Measurements from ENCODE around the gene LRG1. TPM values are rescaled to one million over a fixed set of nuclear protein-coding genes. Genes with fewer than 3 reads are reported as not detected.

Gene LRG1, protein sequence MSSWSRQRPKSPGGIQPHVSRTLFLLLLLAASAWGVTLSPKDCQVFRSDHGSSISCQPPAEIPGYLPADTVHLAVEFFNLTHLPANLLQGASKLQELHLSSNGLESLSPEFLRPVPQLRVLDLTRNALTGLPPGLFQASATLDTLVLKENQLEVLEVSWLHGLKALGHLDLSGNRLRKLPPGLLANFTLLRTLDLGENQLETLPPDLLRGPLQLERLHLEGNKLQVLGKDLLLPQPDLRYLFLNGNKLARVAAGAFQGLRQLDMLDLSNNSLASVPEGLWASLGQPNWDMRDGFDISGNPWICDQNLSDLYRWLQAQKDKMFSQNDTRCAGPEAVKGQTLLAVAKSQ
- total RNA-seq (2014; rRNA removed; shearing (Covaris generic)): 0.25 and 0.41 TPM in 2 replicates

DNA sequence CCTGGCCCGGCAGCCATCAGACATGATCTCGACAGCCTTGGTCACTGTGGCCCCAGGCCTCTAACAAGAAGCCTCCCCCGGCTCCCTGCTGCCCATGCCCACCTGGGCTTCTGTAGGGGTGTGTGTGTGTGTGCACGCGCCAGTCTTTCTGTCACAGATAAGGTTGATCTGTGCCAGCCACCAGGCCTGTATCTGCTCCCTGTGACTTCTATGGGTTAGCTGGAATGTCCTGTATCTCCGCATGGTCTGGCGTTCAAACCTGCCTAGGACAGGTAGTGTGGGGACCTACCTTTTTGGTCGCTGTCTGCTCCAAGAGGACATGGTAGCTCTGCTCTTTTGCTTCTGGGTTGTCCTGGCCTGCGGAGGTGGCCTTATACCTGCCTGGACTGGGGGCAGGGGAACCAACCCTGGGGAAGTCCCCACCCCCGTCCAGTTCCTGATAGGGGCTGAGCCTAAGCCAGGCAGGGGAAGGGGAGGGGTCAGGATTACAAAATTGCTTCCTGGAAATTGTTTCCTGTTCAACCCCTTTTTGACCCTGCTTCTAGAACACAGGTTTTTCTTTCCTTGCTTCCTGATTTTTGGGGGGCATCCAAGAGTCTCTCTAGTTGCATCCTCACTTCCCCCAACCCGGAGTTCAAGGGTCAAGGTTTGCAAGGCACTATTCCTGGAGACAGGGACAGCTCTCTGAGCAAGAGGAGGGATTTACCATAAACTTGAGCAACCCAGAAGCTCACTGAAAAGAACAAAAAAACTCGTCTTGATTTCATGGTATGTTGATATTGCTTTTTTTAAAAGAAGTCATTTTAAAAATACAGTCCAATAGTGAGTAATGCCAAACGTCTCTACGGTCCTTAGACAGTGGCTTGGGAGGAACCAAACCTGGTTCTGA is at the start of gene LRG1:
LRG1 (minus strand) TSS at position 344 of the 889 bp plus-strand sequence; CDS start at position 321, 23 bp downstream.
- DNase-seq (ENCODE audit: low spot score): no peak
- in situ Hi-C loops (cut with HindIII; ENCODE audit: low sequenced_read_pairs): no loop called here

DNA sequence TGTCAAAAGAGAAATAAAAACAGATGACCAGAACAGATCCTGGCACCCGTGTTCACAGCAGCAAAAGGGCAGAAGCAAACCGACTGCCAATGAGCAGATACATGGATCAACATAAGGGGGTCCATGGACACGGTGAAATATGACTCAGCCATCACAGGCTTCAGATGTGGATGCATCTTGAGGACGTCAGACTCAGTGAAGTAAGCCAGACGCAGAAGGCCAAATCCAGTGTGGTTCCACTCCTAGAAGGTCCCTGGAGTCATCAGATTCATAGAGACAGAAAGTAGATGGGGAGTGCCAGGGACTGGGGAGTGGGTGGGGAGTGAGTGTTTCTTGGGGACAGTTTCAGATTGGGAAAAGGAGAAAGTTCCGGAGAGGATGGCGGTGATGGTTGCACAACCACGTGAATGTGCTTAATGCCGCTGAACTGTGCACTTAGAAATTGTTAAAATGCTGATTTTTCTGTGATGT is 48.5 kb upstream of the LRG1 start:
- no peak for DNase-seq (ENCODE audit: low spot score)
- in situ Hi-C loops (cut with HindIII; ENCODE audit: low sequenced_read_pairs): no loop called here

DNA sequence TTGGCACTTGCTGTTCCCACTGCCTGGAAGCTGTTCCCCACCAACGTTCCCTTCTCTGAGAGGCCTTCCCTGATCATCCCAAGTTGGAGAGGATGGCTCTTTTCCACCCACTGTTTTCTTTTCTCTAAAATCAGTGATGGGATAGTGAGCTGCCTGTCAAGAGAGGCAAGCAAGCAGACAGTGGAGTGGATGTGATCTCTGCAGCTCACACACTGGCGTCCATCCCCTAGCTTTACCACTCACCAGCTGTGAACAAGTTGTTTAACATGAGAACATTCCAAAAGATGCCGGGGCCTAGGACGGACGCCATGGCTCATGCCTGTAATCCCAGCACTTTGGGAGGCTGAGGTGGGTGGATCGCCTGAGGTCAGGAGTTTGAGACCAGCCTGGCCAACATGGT is 47.7 kb upstream of the LRG1 start:
- DNase-seq (ENCODE audit: low spot score): no peak
- in situ Hi-C loops (cut with HindIII; ENCODE audit: low sequenced_read_pairs): no loop called here

DNA sequence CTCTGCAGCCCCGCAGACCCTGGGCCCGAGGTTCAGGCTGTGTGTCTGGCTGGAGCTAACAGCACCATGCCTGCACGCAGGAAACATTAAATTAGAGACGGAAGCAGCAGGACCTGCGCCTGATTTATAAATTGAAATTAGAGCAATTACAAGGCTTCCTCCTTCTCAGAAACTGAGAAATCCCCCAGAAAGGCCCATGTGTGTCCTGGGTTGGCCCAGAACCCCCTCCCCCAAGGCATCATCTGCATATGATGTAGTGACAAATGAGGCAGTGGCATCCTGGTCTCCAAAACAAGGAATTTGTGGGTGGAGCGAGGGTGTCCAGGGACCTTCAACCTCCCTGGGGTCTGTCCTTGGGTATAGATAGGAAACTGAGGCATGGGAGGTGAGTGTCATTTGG is 46.9 kb upstream of the LRG1 start:
- in situ Hi-C loops (cut with HindIII; ENCODE audit: low sequenced_read_pairs): no loop called here

DNA sequence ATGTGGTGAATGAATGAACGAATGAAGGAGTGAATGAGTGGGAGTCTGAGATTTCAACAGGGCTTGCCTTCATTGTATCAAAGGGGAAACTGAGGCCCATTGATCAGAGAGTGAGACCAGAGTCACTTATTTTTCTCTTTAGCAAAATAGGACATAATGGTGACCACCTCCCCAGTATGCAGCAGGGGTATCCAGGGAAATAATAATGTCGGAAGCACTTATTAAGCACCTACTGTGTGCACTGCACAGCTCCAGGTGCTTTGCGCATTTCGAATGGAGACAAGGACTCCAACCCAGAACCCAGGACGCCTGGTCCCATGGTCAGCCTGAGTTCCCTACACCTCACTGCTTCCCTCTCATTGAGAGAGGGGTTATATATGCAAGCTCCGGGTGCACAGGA is 46.4 kb upstream of the LRG1 start:
- in situ Hi-C loops (cut with HindIII; ENCODE audit: low sequenced_read_pairs): no loop called here
- no peak for DNase-seq (ENCODE audit: low spot score)

More for the DNA sequence above, 46.9 kb upstream of the LRG1 start:
- DNase-seq (ENCODE audit: low spot score): no peak

DNA sequence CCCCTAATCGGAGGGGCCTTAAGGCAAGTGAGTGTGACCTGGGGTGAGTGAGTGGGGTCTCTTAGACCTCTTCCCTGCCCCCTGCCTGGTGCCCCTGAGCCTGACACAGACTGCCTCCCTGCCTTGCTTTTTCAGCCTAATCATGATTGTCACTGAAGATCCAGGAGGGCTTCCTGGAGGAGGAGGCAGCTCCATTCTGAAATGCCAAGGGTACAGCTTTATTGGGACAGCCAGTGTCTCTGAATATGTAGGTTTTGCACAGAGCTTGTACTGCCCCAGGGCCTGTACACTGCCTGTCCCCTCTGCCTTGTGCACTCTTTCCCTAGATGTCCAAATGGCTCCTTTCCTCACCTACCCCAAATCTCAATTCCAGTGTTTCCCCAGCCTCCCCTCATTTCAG is 45.7 kb upstream of the LRG1 start:
- no peak for DNase-seq (ENCODE audit: low spot score)

DNA sequence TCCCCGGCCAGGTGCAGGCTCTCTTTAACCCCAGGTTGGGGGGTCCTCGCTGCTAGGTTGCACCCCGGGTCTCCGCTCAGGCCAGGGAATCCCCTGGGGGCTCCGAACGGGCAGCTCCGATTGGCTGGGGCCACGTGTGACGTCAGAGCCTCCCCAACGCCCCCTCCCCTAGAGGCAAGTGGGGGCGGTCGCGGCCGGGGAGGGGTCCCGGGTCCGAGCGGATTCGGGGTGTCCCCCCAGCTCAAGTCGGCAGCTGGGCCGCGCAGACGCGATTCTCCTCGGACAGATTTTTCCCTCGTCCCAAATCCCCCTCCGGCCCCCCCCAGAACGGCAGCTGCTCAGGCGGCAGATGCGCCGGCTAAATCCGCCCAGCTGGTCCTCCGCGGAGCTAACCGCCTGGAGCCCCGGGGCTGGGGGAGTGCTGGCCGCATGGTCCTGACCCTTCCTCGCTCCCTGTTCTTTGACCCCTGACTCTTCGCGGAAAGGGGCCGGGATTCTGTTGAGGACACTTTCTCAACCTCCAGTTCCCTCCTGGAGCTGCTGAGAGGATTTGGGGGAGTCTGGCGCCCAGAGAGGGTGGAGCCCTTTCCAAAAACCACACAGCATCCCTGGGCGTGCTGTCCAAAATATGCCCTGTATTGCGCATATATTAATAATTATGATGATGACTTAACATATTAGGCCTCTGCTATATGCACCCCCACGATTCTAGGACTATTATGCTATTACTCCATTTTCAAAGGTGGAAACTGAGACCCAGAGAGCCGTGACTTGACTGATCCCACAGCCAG is 45.0 kb upstream of the LRG1 start:
- no peak for DNase-seq (ENCODE audit: low spot score)
- in situ Hi-C loops (cut with HindIII; ENCODE audit: low sequenced_read_pairs): no loop called here

More for the DNA sequence above, 45.7 kb upstream of the LRG1 start:
- in situ Hi-C loops (cut with HindIII; ENCODE audit: low sequenced_read_pairs): no loop called here

DNA sequence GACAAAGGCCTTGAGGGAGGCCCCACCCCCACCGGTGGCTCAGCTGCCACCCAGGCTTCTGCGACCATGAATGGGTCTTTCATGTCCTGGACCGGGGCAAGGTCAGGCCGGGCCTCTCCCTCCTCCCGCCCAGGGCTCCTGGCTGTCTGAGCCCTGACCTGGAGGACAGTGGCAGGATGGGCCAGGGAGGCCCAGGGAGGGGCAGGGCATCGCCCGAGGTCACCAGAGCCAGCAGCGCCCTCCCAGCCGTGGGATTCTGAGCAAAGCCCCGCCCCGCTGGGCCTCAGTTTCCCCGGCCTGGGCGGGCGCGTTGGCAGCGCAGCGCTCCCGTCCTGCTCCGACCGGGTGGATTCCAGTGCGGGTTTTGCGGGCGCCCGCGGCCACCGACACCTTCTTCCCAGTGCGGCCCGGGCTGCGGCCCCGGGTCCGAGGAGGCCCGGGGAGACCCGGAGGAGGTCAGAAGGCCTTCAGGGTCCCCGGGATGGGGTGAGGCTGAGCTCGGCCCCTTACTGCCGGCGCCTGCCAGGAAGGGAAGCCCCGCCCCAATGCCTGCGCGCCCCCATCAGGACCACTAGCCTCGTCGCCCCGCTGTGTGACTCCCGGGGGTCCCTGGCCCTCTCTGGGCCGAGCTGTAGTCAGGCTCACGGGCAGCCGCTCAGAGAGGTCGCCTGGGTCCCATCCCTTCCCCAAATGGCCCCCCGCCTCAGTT is 44.3 kb upstream of the LRG1 start:
- peak; percentile 49 for DNase-seq (ENCODE audit: low spot score)
- in situ Hi-C loops (cut with HindIII; ENCODE audit: low sequenced_read_pairs): no loop called here

DNA sequence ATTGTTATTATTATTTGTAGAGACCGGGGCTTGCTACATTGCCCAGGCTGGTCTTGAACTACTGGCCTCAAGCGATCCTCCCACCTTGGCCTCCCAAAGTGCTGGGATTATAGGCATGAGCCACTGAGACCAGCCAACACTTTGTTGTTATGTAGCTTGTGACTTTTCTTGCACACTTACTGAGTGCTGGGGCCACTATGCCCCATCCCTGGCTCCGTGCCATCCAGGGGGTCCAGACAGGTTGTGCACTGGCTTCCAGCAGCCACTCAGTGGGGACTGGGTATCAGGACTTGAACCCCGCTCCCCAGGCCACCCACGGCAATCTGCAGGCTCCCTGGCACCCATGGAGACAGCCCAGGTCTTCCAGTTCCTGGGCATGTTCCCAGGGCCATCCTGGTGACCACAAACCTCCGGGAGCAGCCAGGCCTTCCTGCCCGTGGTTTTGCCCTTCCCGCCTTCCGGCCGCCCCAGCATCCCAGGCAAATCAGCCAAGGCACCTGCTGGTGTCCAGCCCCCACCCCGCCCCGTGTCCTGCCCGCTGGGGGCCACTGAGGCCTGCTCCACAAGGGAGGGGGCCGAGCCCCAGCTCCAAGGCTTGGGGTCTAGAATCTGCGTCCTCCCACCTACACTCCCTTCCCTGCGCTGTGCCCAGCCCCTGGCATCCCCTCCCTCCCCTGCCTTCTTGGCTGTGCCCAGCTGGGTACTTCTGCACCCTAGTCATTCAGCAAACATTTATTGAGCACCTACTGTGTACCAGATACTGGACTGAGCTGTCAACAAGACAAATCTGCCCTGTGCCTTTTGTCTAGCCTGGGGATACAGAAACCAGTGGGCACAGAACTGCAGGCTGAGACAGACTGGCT is 43.4 kb upstream of the LRG1 start:
- in situ Hi-C loops (cut with HindIII; ENCODE audit: low sequenced_read_pairs): no loop called here
- DNase-seq (ENCODE audit: low spot score): no peak

DNA sequence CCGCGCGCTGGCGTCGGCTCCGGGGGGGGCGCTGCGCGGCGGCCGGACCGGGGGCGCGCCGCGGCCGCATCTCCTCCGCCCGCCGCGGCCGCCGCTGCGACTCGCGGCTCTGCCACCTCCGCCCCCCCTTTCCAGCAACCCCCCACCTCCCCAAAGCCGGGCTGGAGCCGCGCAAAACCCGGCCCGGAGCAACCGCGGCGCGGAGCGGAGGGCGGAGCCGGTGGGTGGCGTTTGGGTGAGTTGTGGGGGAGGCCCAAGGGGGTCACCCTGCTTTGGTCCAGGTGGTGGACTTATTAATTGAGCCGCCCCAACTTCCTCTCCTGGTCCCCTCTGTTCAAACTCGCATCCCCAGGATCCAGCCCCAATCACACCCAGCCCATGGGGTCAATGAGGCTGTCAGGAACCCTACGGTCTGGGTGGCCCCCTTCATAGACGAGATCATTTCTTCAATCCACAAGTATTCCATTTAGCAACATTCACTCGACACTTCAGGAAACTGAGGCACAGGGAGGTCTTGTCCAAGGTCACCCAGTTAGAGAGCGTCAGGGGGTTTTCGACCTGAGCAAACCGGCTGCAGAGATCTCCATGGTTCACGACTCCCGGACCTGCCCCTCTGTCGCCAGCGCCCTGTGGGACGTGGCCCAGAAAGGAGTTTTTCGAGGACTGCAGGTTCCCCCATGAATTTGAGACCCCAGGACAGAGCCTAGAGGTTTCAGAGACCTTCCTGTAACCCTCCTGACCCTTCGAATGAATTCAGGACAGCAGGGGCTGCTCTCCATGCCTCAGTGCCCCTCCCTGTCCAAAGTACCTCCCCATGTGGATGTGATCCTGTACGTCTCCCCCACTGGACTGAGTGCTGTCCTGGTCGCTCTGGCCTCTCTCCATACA is 42.1 kb upstream of the LRG1 start:
- in situ Hi-C loops (cut with HindIII; ENCODE audit: low sequenced_read_pairs): no loop called here
- peak; percentile 66 for DNase-seq (ENCODE audit: low spot score)

DNA sequence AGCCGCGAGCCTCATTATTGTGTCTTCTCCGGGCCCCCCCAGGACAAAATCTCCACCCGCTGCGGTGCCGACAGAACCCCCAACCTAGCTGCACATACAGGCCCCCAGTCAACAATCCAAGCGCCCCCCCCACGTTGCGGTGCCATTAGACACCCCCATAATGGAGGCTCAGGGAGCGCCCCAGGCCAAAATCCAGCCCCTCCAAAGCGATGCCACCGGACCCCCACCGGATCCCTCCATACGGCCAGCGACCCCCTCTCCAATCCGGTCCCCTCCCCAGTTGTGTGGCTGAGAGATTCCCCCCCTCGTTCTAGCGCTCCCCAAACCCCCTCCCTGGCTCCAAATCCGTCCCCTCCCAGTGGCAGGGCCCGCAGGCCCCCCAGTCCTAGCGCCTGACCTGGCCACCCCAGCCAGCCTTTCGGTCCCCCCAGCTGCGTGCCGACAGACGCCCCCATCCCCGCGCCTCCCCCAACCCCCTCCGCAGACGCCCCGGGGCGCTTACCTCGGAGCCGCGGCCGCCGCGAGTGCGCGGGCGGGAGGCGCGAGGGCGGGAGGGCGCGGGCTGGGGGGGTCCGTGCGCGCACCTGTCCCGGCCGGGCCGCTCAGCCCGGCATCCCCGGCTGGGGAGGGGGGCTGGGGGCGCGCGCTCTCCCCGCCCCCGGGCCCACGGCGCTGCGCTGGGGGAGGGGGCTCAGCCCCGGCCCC is 41.3 kb upstream of the LRG1 start:
- in situ Hi-C loops (cut with HindIII; ENCODE audit: low sequenced_read_pairs): no loop called here
- no peak for DNase-seq (ENCODE audit: low spot score)

DNA sequence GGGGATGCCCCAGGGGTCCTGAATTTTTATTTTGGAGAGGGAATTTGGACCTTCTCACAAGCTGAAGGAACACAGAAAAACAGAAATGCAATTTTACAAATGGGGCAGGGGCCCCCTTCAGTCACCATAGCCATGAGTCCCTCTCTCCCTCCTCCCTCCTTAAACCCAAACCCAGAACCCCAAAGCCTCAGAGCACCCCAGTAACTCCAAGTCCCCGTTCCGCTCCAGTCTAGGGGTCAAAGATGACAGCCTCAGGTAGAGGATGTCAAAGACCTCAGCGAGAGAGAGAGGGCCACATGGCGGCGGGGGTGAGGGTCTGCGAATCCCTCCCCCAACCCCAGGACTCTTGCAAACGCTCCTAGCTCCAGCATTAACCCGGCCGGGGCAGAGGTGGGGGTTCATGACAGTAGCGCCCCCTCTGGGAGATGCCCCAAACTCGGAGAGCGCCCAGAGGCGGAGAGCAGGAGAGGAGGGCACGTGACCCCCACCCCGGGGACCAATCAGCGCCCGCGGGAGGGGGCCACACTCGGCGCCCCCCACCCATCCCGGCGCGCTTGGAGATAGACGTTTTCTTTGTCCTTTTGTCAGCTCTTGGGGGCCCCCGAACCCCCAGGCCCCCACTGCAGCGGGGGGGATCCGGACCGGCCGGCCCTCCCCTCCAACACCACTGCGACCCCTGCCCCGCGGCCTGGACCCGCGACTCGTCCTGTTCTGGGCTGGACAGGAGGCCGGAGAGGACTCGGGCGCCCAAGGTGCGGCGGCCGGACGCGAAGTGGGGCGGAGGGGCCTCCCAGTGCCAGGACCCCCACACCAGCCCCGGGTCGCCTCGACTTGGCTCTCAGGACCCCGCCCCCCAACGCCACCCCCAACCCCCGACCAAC is 40.4 kb upstream of the LRG1 start:
- in situ Hi-C loops (cut with HindIII; ENCODE audit: low sequenced_read_pairs): no loop called here
- no peak for DNase-seq (ENCODE audit: low spot score)

DNA sequence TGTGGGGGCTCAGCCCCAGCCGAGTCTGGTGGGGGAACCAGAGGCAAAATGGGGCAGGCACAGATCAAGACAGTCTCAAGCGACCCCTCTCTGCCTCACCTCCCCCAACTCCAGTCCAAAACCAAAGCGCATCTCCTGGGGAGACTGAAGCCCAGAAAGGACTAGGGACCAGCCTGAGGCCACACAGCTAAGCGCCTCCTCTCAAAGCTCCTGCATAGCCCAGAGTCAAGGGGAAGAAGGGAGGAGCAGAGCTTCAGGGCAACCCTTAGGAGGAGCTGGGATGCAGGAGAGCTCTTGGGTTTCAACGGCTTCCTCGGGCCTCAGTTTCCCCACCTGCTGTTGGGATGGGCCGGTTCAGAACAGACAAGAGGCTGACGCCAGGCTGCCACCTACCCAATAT is 39.6 kb upstream of the LRG1 start:
- no peak for DNase-seq (ENCODE audit: low spot score)
- in situ Hi-C loops (cut with HindIII; ENCODE audit: low sequenced_read_pairs): no loop called here

DNA sequence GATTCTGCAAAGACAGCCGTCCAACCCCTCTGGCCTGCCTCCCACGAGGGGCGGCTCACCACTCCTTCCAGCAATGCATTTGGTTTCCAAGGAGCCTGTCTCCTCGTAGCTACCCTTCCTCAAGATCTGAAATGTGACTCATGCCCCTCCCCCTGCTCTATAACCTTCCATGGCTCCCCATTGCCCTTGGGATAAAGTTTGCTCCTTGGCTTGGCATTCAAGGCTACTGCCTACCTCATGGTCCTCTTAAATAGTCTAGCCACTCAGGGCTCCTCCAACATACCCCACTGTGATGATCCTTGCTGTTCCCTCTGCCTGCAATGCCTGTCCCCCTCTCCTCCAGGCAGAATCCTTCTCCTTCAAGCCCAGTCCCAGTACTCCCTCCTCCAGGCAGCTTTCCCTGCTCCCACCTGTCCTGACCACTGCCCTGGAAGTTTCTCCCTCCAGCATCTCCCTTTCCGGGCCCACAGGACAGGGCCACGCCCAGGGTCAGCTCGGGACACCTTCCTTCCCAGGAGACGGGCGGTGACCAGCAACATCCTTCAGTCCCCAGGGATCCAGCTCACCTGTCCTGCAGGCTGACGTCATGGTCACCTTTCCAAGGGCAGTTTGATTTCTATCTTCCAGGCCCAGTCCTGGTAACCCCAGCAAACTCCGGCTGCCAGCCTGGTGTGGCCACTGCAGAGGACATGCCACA is 38.9 kb upstream of the LRG1 start:
- in situ Hi-C loops (cut with HindIII; ENCODE audit: low sequenced_read_pairs): no loop called here
- DNase-seq (ENCODE audit: low spot score): no peak
